Measurements from ENCODE around the gene DCC. TPM values are rescaled to one million over a fixed set of nuclear protein-coding genes. Genes with fewer than 3 reads are reported as not detected.

The DCC gene
- total and polyA plus RNA-seq, 2 of the 8 experiments (the other 6 are each of a cell fraction or from before 2014, with no cell fraction given), result 0.14 to 1.4 TPM

DNA sequence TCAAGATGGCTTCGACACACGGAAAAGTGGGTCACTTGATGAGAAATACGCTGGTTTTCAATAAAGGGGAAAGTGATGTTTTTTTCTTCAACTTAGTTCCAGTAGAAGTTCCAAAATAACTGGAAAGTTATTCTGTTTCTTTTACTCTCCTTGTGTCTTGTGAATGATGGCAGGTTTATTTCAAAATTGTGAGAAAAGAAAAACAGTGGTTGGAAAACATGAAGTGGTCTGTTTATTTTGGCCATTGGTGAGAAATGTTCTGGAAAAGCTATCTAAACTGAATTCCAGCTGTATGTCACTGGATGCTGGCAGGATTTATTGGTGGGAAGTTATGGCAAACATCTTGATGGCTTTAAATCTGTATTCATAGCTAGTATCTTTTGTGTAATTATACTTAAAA, 484.1 kb downstream of the DCC start (continued):
- TF ChIP-seq SIN3A (conservative IDR thresholded peaks at IDR 0.05 in 1 of 2, IDR thresholded peaks at IDR 0.05 in 1 of 2; ENCODE audit: low read depth in 1 of 2, low read length in 2 of 2) (no peak), POU5F1 (IDR thresholded peaks at IDR 0.05; ENCODE audit: low read depth, low read length) (no peak), RAD21 (IDR thresholded peaks at IDR 0.05 in 1 of 2, conservative IDR thresholded peaks at IDR 0.05 in 1 of 2; ENCODE audit: low read depth in 2 of 2, low read length in 2 of 2) (no peak), BCL11A (IDR thresholded peaks at IDR 0.05; ENCODE audit: low read depth in 2 of 2, low read length in 2 of 2) (no peak), GABPA (IDR thresholded peaks at IDR 0.05; ENCODE audit: borderline replicate concordance, insufficient read depth, low read length) (no peak), NRF1 (IDR thresholded peaks at IDR 0.05; ENCODE audit: low read depth, low read length) (no peak)

Measured in H1 (cell line).